Mesothelial cell of epicardium (in vitro differentiated cells): Measurements from ENCODE around the gene ENPP3. TPM values are rescaled to one million over a fixed set of nuclear protein-coding genes. Genes with fewer than 3 reads are reported as not detected.

Experiments
- DNase-seq, 2 experiments: peaks; one replicate each; pipeline ENCODE4 v3.0.0; 2021; ENCODE audit warnings: low spot score in 2 of 2; ENCODE audit not compliant: unreplicated experiment in 2 of 2
- H3K27ac Mint-ChIP-seq: 2 replicates; pipeline ENCODE4 v1.8.0; 2021; ENCODE audit warnings: mixed read lengths
- H3K27me3 Mint-ChIP-seq: 2 replicates; pipeline ENCODE4 v1.8.0; 2021; ENCODE audit warnings: low read depth, mixed read lengths
- H3K36me3 Mint-ChIP-seq: 2 replicates; pipeline ENCODE4 v1.8.0; 2021; ENCODE audit warnings: mixed read lengths
- H3K4me1 Mint-ChIP-seq: 2 replicates; pipeline ENCODE4 v1.8.0; 2021; ENCODE audit warnings: mixed read lengths
- H3K4me3 Mint-ChIP-seq: 2 replicates; pipeline ENCODE4 v1.8.0; 2021; ENCODE audit warnings: mild to moderate bottlenecking, moderate library complexity, mixed read lengths
- H3K9me3 Mint-ChIP-seq: 2 replicates; pipeline ENCODE4 v1.8.0; 2021; ENCODE audit warnings: mixed read lengths
- CTCF ChIP-seq: fragments of 200-600 bp; sonication (generic); IDR thresholded peaks from one replicate; pipeline ENCODE4 v1.5.0; 2021; ENCODE audit warnings: antibody characterized with exemption; ENCODE audit not compliant: unreplicated experiment
- total RNA-seq: library from RNA; stranded (reverse); gene quantifications from 3 replicates; pipeline ENCODE4 v1.2.1, GENCODE V29; 2021

The ENPP3 gene
- total RNA-seq, 1 donor from 2014 or later = 0.89 TPM

DNA sequence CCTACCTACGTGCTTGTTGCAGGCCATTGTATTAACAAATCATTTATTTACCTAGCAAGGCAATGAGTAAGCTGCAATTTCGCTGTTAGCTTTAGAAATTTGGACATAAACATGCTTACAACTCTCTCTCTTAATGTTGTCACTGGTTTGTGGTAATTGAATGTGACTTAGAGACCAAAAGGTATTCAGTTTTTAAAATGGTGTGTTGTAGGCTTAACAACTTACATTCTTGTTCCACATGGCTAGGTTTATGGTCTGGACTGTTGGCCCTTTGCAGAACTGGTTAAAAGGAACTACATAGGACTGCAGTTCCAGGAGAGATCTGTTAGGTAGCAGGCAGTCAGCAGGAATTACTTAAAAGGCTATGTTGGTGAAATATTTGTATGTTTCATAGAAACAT is 84.1 kb downstream of the ENPP3 start:
- Mint-ChIP-seq H3K27ac (no peak overlapping the region), H3K9me3 (peaks cover 2% of the 10 kb centered on the region), H3K36me3 (peaks cover 1% of the 10 kb centered on the region), H3K27me3 (no peaks in the 10 kb centered on the region), H3K4me1 (no peaks in the 10 kb centered on the region), H3K4me3 (no peak overlapping the region)
- no peak for TF ChIP-seq CTCF
- DNase-seq = no peak

GRCh38 chr6:131724114-131724513 is 87.0 kb downstream of the ENPP3 start:
- H3K4me3 Mint-ChIP-seq = no peak overlapping the region
- H3K36me3 Mint-ChIP-seq = peaks cover 7% of the 10 kb centered on the region
- peaks cover 8% of the 10 kb centered on the region for H3K4me1 Mint-ChIP-seq
- no peaks in the 10 kb centered on the region for H3K27me3 Mint-ChIP-seq
- no peak overlapping the region for H3K27ac Mint-ChIP-seq
- DNase-seq = no peak
- TF ChIP-seq CTCF = no peak
- H3K9me3 Mint-ChIP-seq = peaks cover 10% of the 10 kb centered on the region

DNA sequence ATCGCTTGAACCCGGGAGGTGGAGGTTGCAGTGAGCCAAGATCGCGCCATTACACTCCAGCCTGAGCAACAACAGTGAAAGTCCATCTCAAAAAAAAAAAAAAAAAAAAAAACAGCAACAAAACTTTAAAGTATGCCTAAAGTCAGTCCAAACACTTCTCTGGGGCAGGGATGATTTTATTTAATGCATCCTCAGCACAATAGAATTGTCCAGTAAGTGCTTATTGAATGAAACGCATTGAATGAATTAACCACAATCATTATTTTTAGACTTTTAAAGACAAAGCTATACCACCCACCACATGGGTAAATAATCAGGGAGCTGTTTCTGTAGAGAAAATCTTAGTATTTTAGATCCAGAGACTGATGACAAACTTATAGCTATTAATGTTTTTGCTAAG is 90.4 kb downstream of the ENPP3 start:
- Mint-ChIP-seq H3K4me1 (peaks cover 14% of the 10 kb centered on the region), H3K36me3 (peaks cover 7% of the 10 kb centered on the region), H3K27ac (no peak overlapping the region), H3K27me3 (no peaks in the 10 kb centered on the region), H3K4me3 (no peak overlapping the region), H3K9me3 (peaks cover 24% of the 10 kb centered on the region)
- no peak for DNase-seq
- no peak for TF ChIP-seq CTCF

DNA sequence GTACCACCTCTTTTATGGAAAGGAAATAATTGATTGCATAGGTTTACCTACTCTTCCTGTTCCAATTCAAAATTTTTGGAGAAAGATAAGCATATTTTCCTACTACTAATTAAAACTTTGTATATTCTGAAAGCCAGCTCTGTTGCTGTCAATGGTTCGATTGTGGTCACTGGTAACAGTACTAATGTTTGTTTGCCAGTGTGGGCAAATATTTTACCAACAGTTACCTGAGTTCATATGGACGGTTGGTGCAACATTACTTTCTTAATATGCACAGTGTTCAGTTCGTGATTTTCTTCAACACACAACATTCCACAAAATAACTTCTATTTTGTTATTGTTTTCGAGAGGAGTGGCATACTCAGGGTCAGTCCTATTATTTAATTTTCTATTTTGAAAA is 90.8 kb downstream of the ENPP3 start:
- Mint-ChIP-seq H3K4me3 (no peak overlapping the region), H3K27ac (no peak overlapping the region), H3K9me3 (peaks cover 24% of the 10 kb centered on the region), H3K36me3 (peaks cover 7% of the 10 kb centered on the region), H3K4me1 (peaks cover 14% of the 10 kb centered on the region), H3K27me3 (no peaks in the 10 kb centered on the region)
- DNase-seq = no peak
- no peak for TF ChIP-seq CTCF

DNA sequence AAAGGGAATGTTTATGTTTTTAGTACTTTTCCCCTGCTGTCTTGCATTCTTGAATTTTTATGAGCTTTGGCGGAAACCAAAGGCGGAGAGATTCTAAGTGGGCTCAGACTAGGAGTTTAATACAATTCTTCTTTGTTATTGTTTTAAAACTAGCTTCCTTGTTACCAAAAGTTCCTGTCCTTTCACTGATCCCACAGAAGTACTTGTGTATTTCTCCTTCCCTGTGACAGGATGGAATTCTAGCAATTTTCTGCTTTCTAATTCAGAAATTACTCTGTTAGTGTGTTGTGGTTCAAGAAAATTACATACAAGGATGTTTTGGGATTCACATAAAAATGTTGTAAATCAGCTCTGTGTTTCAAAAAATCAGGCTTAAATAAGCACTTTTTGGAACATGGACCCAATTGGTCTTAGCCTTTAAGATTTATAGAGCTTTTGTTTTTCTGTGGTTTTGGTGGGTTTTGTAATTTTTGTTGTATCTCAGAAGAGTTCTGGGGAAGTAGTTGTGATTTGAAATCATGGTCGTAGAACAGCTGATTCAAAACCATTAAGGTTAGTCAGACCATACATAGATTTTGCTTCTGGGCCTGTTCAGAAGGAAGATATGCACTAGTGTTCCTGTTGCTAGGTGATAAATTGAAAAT is 91.3 kb downstream of the ENPP3 start:
- TF ChIP-seq CTCF = no peak

DNA sequence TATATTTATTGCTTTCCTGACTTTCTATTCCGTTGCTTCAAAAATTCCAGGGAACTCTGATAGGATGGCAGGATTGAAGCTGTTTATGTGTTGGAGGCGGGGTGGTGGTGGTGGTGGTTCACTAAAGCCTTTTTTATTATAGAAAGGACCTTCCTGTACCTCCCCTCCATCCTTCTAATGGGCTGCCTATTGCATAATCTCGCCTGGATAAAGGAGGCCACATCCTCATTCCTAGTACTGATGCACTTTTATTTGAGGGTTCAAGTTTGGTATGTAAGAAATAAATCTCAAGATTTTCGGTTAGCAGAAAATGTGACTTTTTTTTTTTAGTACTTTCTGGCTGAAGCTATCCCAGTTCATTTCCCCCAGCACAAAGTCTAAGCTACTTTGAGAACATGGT is 92.4 kb downstream of the ENPP3 start:
- Mint-ChIP-seq H3K36me3 (peaks cover 7% of the 10 kb centered on the region), H3K9me3 (peaks cover 24% of the 10 kb centered on the region), H3K27me3 (no peaks in the 10 kb centered on the region), H3K27ac (no peak overlapping the region), H3K4me1 (peaks cover 14% of the 10 kb centered on the region), H3K4me3 (no peak overlapping the region)
- no peak for DNase-seq
- TF ChIP-seq CTCF = no peak

More for the DNA sequence above, 91.3 kb downstream of the ENPP3 start:
- peaks cover 7% of the 10 kb centered on the region for H3K36me3 Mint-ChIP-seq
- H3K4me1 Mint-ChIP-seq = peaks cover 14% of the 10 kb centered on the region
- no peak for DNase-seq
- H3K9me3 Mint-ChIP-seq = peaks cover 24% of the 10 kb centered on the region
- H3K4me3 Mint-ChIP-seq = no peak overlapping the region
- no peaks in the 10 kb centered on the region for H3K27me3 Mint-ChIP-seq
- H3K27ac Mint-ChIP-seq = peak overlapping the region; percentile 47
